Measurements from ENCODE around the gene TBX5.

The TBX5 gene

GRCh38 chr12:114404926-114405518 lies 922 bp downstream of the TBX5 start:
- DNase-seq (ENCODE audit: low spot score): peak; percentile 13

GRCh38 chr12:114404083-114404925 lies 1.6 kb downstream of the TBX5 start:
- no peak for DNase-seq (ENCODE audit: low spot score)

GRCh38 chr12:114403690-114404066 lies 2.3 kb downstream of the TBX5 start:
- DNase-seq (ENCODE audit: low spot score): no peak

- DNase-seq (ENCODE audit: low spot score): no peak
Measured at GRCh38 chr12:114403011-114403689, 2.8 kb downstream of the TBX5 start.

DNA sequence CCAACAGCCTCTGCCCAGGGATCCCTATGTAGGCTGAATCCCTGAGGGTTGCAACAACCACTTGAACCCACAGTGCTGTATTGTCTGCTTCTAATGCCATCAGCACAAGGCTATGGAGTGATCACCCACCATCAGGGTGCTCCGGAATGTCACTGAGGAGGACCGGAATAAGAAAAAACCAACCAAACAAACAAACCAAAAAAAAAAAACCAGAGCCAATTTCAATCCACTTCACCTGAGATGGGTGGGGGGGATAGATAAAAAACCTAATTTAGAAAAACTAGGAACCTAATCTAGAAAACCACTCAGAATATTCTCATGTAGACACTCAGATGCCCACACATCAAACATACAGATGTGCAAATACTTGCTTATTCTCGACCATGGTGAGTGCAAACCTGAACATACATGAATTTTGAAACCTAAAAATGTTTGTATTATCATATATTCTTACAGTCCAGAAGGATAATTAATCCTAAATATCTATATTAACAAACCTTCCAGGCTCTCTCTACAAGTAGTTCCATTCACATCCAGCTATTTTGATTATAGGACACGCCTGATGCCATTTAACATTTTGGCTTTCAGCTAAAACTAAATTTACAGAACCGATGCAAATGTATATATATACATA lies 3.7 kb downstream of the TBX5 start:
- no peak for DNase-seq (ENCODE audit: low spot score)

DNA sequence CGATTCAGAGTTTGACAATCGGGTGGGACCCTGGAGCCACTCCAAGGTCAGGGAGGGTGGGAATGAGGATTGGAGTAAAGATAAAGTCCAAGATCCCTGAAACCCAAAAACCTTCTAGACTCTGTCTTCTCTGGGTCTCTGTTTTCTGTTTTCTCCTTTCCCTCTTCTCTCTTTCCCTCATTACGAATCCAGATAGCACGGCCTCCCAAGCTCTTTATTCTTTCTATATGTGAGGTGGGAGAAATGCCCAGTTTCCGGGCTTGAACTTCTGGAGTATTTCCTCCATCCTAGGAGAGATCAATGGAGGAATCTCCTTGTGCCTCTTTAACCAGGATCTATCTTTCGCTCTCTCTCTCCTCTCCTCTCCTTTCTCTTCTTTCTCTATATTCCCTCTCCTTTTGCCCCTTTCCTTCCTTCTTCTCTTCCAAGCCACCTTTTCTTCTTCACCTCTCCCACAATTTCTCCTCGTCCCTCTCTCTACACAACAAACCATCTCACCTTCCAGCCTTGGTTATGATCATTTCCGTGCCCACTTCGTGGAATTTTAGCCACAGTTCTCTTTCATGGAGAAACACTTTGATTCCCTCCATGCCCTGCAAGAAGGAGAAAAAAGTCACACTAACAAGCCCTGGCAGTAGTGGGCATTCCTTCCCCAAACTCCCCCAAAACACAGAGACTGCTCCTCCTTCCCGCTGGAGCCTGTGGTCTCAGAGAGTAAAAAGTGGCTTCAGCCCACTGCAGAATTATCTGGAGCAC lies 4.4 kb downstream of the TBX5 start:
- no peak for DNase-seq (ENCODE audit: low spot score)

GRCh38 chr12:114400925-114401324 lies 5.0 kb downstream of the TBX5 start:
- DNase-seq (ENCODE audit: low spot score): no peak

- no peak for DNase-seq (ENCODE audit: low spot score)
Measured at GRCh38 chr12:114400361-114400811, 5.6 kb downstream of the TBX5 start.

DNA sequence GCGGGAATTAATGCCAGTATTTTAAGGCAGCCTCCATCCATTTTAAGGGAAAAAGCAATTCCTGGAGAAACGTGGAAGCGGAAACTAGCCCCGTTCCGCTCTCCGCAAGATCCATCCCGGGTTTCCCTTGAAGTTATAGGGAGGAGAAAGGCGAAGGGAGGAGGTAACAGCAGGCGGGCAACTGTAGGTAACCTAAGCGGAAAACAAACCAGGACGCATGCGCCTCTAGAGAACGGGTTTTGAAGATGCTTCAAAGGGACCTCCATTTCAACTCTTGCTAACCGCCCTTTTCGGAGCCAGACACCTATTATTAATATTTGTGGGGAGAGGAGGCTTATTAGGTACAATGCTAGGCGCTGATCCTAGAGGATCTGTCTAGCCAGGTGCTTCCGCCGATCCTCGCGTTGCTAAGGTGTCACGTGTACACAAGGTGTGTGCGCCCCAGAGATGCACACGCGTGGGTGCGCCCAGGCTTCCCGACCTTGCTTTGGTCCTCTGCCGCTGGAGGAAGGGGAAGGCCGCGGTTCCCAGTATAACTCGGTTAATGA lies 6.2 kb downstream of the TBX5 start:
- DNase-seq (ENCODE audit: low spot score): no peak

DNA sequence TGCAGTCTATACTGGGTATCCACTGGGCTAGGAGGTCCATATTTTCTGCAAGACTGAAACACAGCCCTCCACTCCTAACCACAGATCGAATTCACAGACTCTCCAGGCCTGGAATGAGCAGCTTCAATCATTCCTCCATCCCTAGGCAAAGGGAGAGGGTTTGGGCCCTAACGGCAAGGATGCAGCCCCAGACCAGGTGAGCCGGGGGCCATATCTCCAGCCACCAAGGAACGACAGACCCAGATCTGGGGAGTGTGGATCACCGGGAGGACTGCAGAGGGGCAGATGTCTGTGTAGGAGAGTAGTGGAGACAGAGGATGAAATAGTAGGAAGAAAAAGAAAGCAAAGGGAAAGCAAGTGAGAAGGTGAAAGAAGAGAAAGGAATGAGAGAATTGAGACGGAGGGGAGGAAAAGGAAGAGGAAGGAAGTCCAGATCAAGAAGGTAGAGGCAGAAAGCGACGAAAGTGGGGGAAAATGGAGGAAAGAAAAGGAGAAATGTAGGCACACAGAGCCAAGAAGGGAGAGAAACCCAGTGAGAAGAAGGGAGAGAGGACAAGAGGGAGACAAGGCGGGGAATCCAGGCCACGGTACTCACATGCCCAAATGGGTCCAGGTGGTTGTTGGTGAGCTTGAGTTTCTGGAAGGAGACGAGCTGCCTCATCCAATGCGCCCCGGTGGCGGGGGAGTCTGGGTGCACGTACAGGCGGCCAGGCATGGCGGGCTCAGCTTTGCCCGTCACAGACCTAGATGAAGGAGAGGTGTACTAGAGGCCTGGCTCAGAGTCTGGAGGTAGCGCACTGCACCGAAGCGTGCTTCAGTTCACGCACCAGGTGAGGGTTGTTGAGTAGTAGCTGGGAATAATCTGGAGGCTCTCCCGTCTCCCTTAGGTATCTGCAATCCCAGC lies 7.7 kb downstream of the TBX5 start:
- DNase-seq (ENCODE audit: low spot score): no peak

DNA sequence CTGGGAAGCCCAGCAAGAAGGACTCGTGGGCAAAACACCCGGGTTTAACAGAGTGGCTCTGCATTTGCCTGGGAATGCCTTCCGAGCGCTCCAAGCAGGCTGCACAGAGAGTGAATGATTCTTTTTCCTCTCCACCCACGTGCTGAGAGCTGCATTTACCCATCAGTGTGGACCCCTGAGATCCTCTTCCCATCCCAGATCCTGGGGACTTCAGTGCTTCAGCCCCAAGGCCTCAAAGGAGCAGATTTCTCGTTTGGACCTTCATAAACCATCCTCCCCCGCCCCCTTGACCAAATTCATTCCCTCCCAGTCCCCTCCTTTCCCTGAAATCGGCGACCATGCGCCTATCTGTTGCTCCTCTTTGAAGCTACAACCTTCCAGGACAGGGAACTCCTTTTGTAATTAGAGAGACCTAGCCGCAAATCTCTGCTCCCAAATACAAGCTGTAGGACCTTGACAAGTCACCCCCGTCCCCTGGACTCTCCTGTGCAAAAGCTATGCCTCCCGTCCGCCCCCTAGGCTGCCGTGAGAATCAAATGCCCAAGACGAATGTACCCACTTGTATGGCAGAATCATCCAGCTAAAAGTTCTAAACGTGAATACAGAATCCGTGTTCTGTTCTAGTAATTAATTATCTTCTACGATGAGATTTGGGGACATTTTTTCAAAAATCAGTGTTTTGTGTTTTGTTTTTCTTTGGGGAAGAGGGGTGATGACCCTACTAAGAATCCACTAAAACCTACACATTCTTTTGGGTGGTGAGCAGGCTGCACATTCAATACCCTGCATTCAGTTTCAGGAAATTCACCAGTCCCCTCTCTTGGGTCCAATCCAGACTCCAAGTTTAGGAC lies 8.8 kb downstream of the TBX5 start:
- DNase-seq (ENCODE audit: low spot score): no peak

- no peak for DNase-seq (ENCODE audit: low spot score)
Measured at GRCh38 chr12:114396153-114396868, 9.6 kb downstream of the TBX5 start.

- no peak for DNase-seq (ENCODE audit: low spot score)
Measured at GRCh38 chr12:114395755-114396152, 10.2 kb downstream of the TBX5 start.

DNA sequence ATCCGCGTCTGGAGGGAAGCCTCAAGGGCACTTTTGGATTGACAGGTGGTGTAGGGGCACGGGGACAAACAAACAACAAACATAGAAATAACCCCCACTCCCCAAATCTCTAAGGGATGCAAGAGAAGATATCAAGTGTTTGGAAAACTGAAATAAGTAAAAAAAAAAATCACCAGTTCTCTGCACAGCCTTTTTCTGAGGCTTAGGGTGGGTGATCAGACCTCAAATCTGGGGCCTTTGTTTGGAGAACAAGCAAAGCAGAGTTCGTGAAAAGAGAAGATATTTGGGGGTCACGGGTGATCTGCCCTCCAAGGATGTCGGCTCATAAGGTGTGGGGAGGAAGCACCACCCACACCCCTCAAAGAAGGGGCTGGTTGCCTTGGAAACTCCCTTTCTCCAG lies 10.7 kb downstream of the TBX5 start:
- no peak for DNase-seq (ENCODE audit: low spot score)

GRCh38 chr12:114393569-114393968 lies 12.4 kb downstream of the TBX5 start:
- no peak for DNase-seq (ENCODE audit: low spot score)

DNA sequence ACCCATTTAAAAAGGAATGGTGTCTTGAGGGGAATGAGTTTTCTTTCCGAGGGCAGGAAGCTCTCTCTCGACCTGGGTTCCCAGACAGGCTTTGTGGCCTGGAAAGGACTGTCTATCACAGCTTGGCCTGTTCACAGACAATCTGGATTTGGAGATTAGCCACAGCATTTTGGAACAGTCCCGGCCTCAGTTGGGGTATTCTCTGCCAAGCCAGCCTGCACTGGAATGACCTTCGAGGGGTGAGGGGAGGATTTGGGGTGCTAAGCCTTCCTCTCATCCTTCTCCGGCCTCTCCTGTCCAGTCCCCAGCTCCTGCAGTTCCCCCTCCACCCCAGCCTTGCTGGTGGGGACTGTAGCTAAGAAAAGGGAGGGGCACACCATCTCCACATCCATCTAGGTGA lies 13.0 kb downstream of the TBX5 start:
- DNase-seq (ENCODE audit: low spot score): no peak

GRCh38 chr12:114391088-114391487 lies 14.9 kb downstream of the TBX5 start:
- no peak for DNase-seq (ENCODE audit: low spot score)

DNA sequence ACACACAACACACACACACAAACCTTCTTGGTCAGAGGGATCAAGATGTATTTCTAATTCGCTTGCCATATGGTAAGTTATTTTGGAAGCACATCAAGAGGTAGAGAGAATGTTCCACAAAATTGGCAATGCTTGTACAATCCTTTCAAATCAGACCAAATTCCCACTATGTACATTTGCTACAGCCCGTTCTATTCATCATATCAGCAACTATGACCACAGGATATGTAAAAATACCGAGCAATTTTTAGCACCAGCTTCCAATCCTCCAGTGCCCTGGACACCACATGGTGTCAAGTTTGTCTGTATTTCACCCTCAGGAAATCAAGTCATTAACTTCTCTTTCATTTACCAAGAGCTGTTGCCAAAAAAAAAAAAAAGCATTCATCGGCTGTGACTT lies 21.2 kb downstream of the TBX5 start:
- no peak for DNase-seq (ENCODE audit: low spot score)

DNA sequence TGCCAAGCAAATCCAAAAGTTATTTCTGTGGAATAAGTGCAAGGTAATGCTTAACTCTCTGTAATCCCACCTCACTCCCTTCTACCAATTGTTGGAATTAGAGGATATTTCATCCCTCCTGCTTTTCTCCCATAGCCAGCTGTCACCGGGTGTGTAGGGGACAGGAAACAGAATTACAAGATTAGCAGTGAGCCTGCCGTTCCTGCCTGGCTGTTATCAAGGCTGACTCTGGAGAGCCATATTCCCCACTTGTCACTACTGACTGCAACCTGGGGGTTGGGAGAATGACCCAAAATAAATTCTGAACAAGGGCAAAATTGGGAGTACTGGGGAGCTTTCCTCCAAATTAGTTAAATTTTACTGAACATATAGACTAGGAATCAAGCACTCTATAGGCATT lies 24.8 kb downstream of the TBX5 start:
- DNase-seq (ENCODE audit: low spot score): no peak

Measured in Ammon's horn (tissue), 1 donor.